Vagina (tissue), 2 donors: ENCODE data around the gene AKAP13. TPM values are rescaled to one million over a fixed set of nuclear protein-coding genes. Genes with fewer than 3 reads are reported as not detected.

Source experiments
- DNase-seq, 2 donors: peaks; one replicate each; pipeline ENCODE4 v3.0.0-alpha.2; 2017; ENCODE audit errors: extremely low spot score in 2 of 2
- H3K27ac ChIP-seq: fragments of 200-600 bp; sonication (generic); one replicate; pipeline ENCODE4 v1.5.1; 2019
- H3K27me3 ChIP-seq: fragments of 200-600 bp; sonication (generic); one replicate; pipeline ENCODE4 v1.5.1; 2019
- H3K36me3 ChIP-seq, 2 donors: fragments of 200-600 bp; sonication (generic); one replicate each; pipeline ENCODE4 v1.5.1; 2017 to 2019
- H3K4me1 ChIP-seq: fragments of 200-600 bp; sonication (generic); one replicate; pipeline ENCODE4 v1.5.1; 2019
- H3K4me3 ChIP-seq, 2 donors: fragments of 200-600 bp; sonication (generic); 1 replicate in 1 of 2; 2 replicates in 1 of 2; pipeline ENCODE4 v1.5.1; 2016 to 2019
- H3K9me3 ChIP-seq: fragments of 200-600 bp; sonication (generic); one replicate; pipeline ENCODE4 v1.5.1; 2019
- POLR2A ChIP-seq, 2 donors: fragments of 450-650 bp; IDR thresholded peaks; one replicate each; pipeline ENCODE4 v1.6.1; 2017; ENCODE audit warnings: antibody characterized with exemption in 2 of 2, mild to moderate bottlenecking in 2 of 2, moderate library complexity in 2 of 2
- POLR2AphosphoS5 ChIP-seq, 2 donors: sonication (generic); formaldehyde crosslinking; IDR thresholded peaks; one replicate each; pipeline ENCODE4 v1.9.0; 2017; ENCODE audit warnings: antibody characterized with exemption in 2 of 2, mild to moderate bottlenecking in 2 of 2, low read depth in 1 of 2; ENCODE audit not compliant: insufficient read depth in 1 of 2
- intact Hi-C: fragments of 100-400 bp; cut with DNase I; formaldehyde crosslinking; loops from one replicate; pipeline ENCODE4 v1.15.1; 2023
- total RNA-seq: library from RNA; depleted of rRNA; stranded (reverse); fragments of >200 nt; gene quantifications from one replicate; pipeline ENCODE4 v1.2.3, GENCODE V29; 2016
- TF ChIP-seq, protein P1 (sequence below), 3 experiments: fragments of 450-650 bp in 2 of 3; fragments of 200-600 bp in 1 of 3; sonication (generic) in 1 of 3; IDR thresholded peaks; one replicate each; pipeline ENCODE4 v1.5.1; 2017 to 2019; ENCODE audit warnings: antibody characterized with exemption in 3 of 3, mild to moderate bottlenecking in 2 of 3, moderate library complexity in 2 of 3

The AKAP13 gene
- total RNA-seq, 1 donor from 2014 or later = 177 TPM

DNA sequence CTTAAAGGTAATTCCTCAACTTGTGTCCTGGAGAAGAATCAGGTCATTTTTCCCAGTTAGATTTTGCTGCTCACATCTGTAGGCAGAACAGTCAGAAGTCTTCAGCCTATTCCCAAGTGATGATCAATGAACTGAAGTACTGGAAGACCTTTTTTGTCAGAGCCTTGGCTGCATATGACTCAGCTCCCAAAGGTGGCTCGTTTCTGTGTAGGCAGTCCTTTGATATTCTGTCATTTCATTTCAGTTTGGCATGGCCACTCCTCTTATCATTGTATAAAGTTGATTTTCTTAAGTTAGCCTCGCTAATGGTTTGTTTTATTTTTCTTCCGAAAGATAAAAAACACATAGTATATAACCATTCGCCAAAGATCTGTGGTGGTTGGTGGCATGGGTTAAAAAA lies 323.7 kb downstream of the AKAP13 start:
- Histone ChIP-seq H3K4me3 (no peak overlapping the region), H3K27me3 (no peaks in the 10 kb centered on the region), H3K4me1 (peaks cover 72% of the 10 kb centered on the region), H3K9me3 (no peaks in the 10 kb centered on the region), H3K27ac (peak overlapping the region; percentile 83), H3K36me3 (no peaks in the 10 kb centered on the region)
- TF ChIP-seq, protein P1, sequence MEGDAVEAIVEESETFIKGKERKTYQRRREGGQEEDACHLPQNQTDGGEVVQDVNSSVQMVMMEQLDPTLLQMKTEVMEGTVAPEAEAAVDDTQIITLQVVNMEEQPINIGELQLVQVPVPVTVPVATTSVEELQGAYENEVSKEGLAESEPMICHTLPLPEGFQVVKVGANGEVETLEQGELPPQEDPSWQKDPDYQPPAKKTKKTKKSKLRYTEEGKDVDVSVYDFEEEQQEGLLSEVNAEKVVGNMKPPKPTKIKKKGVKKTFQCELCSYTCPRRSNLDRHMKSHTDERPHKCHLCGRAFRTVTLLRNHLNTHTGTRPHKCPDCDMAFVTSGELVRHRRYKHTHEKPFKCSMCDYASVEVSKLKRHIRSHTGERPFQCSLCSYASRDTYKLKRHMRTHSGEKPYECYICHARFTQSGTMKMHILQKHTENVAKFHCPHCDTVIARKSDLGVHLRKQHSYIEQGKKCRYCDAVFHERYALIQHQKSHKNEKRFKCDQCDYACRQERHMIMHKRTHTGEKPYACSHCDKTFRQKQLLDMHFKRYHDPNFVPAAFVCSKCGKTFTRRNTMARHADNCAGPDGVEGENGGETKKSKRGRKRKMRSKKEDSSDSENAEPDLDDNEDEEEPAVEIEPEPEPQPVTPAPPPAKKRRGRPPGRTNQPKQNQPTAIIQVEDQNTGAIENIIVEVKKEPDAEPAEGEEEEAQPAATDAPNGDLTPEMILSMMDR (IDR thresholded peaks at IDR 0.05) = no peak
- no peak for TF ChIP-seq POLR2A (IDR thresholded peaks at IDR 0.05)
- TF ChIP-seq POLR2AphosphoS5 (IDR thresholded peaks at IDR 0.05; ENCODE audit: insufficient read depth in 1 of 2, low read depth in 1 of 2) = no peak
- intact Hi-C loops = no loop called here
- DNase-seq = no peak

DNA sequence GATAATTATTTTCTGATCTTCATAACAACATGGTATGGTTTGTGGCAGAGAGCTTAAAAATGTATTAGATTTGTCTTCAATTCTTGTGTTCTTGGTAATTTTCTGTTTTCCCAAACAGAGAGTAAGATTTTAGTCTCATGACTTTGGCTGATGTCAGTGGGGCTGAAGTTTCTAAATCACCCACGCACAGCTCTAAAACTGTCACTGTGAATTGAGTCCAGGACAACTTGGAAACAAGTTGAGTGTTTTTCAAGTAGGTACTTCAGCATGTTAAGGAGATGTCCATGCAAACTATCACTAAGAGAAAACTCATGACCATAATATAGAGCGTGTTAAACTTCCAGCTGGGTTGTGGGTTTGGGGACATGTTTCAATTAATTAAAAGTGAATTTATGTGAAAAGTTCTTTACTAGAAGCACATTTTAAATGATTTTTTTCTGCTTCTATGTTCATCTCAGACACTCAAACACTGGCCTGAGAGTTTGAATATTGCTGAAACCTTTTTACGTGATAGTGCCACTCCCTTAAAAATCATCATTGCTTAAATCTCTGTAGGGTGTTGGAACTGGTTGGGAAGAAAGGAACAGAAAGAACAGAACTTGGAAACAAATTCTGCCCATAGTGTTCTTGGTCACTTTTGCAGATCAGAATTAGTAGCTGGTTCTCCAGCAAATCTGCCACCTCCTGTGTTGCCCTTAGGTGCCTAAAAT lies 324.5 kb downstream of the AKAP13 start:
- no peaks in the 10 kb centered on the region for H3K9me3 ChIP-seq
- peaks cover 72% of the 10 kb centered on the region for H3K4me1 ChIP-seq
- H3K4me3 ChIP-seq = no peak overlapping the region
- no peaks in the 10 kb centered on the region for H3K27me3 ChIP-seq
- intact Hi-C loops = no loop called here
- no peak for TF ChIP-seq POLR2A (IDR thresholded peaks at IDR 0.05)
- TF ChIP-seq POLR2AphosphoS5 (IDR thresholded peaks at IDR 0.05; ENCODE audit: insufficient read depth in 1 of 2, low read depth in 1 of 2) = peak in 1 of 2 donors; percentile 66
- peak overlapping the region; percentile 83 for H3K27ac ChIP-seq
- no peak for DNase-seq
- H3K36me3 ChIP-seq = no peaks in the 10 kb centered on the region

DNA sequence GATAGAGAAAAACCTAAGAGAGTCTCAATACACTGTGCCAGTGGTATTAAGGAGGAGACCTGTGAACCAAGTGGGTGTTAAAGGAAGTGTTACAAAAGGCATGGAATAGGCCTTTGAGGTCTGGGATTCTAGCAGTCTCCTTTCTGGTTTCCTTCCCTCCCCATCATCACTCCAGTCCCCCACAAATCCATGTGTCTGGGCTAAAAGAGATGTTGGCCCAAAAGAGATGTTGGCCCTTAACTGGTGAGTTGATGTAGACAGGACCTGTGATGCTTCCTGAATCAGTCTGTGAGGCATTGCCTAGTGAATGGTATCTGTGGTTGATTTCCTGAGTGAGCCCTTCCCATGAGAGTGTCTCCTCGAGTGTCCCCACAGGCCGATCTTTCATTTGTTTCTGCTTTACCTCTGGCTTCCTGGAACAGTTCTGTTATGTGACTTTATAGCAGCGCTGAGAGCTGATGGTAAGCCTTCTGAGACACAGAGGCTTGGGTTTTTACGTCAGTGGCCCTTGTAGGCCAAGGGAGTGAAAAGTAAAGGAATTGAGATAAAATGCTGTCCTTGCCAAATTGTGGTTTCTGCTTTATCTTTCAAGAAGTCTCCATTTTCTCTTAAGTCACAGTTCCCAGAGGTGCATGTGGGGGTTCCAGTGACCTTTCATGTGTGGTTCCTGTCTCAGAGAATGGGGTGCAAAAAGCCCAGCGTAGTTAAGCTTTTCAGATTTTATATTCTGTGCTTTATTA lies 326.5 kb downstream of the AKAP13 start:
- Histone ChIP-seq H3K4me1 (peaks cover 59% of the 10 kb centered on the region), H3K4me3 (peak overlapping the region; percentile 8 to 23), H3K27ac (peak overlapping the region; percentile 83), H3K9me3 (no peaks in the 10 kb centered on the region), H3K36me3 (peaks cover 0 to 15% of the 10 kb centered on the region in 2 donors), H3K27me3 (no peaks in the 10 kb centered on the region)
- TF ChIP-seq POLR2AphosphoS5 (IDR thresholded peaks at IDR 0.05; ENCODE audit: insufficient read depth in 1 of 2, low read depth in 1 of 2) (no peak), POLR2A (IDR thresholded peaks at IDR 0.05) (peak in 1 of 2 donors; percentile 24)
- intact Hi-C loops = no loop called here
- DNase-seq = no peak

DNA sequence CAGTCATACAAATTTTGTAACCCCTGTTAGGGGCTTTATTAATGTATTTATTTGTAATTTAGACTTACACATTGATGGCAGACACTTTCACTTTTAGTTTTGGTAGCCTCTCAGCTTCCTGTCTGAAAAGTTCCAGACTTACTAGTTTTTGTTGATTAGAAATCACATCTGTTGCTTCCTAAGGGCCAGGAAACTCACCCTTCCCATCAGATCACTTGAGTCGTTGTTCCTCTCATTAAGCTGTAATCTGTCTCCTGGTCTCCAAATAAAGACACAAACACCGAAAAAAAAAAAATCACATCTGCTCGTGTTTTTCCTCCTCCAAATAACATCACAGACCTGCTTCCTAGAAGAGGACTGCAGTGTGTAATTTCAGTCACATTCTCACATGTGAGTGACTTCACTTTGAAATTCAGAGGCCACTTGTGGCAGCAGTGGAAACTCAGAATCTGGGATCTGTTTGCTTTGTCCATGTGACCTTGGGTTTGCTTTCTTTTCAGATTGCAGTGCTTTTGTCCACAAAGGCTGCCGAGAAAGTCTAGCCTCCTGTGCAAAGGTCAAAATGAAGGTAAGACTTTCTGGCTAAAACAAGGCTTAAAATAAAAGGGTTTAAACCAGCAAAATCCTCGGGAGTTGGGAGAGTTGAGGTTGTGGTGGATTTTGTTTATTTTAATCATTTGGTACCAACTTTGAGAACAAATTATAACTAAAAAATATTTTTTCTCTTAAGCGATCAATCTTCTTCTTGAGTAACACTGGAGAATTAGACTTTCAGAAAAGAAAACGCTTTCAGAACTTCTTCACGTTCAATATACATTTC lies 327.3 kb downstream of the AKAP13 start:
- H3K4me1 ChIP-seq = peaks cover 51% of the 10 kb centered on the region
- H3K4me3 ChIP-seq = peak overlapping the region; percentile 8 to 23
- H3K36me3 ChIP-seq = peaks cover 0 to 18% of the 10 kb centered on the region in 2 donors
- TF ChIP-seq POLR2AphosphoS5 (IDR thresholded peaks at IDR 0.05; ENCODE audit: insufficient read depth in 1 of 2, low read depth in 1 of 2) (peak; percentile 5 to 72), POLR2A (IDR thresholded peaks at IDR 0.05) (no peak)
- DNase-seq = no peak
- no peaks in the 10 kb centered on the region for H3K9me3 ChIP-seq
- intact Hi-C loops = no loop called here
- H3K27me3 ChIP-seq = no peaks in the 10 kb centered on the region
- H3K27ac ChIP-seq = peak overlapping the region; percentile 83

DNA sequence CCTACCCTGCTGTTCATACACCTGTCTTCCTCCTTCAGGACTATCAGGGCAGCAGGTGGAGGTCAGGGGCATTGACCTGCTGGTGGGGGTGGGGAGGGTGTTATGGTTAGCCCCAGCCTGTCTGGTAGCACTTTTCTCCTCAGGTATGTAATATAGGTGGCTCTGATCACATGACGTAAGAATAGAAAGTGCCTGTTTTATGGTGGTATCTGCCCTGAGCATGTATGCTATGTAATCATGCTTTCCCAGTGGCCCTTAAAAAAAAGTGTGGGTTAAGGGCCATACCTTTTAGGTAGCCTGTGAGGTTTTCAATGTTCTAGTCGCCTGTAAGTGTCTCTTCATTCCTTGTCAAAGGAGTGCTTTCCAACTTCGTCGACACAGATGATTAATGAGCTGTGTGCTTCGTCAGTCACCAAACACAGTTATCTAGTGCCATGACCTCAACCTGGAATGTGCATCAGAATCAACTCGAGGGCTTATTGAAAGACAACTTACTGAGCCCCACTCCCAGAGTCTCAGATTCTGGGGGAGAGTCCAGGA lies 328.1 kb downstream of the AKAP13 start:
- H3K9me3 ChIP-seq = no peaks in the 10 kb centered on the region
- H3K4me3 ChIP-seq = no peak overlapping the region
- intact Hi-C loops = no loop called here
- TF ChIP-seq POLR2A (IDR thresholded peaks at IDR 0.05) (no peak), POLR2AphosphoS5 (IDR thresholded peaks at IDR 0.05; ENCODE audit: insufficient read depth in 1 of 2, low read depth in 1 of 2) (no peak)
- TF ChIP-seq, protein P1 (IDR thresholded peaks at IDR 0.05) = no peak
- DNase-seq = no peak
- H3K4me1 ChIP-seq = peaks cover 46% of the 10 kb centered on the region
- H3K27me3 ChIP-seq = no peaks in the 10 kb centered on the region
- H3K27ac ChIP-seq = peak overlapping the region; percentile 83
- peaks cover 0 to 19% of the 10 kb centered on the region in 2 donors for H3K36me3 ChIP-seq

DNA sequence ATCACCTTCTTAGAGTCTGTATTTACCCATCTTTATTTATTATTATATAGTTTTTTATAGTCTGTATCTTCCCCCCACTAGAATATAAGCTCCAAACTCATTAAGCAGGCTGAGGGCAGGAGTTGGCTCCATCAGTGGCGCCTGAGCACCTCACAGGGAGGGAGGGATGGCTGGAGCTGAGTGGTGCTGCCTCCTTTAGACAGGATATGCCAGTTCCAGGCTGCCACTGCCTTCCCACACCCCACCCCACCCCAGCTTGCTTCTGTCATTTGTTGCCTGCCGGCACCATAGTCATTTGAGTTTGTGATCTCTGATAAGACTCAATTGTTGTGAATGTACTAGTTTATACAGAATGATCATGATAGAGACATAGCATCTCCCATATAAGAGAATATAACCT lies 328.8 kb downstream of the AKAP13 start:
- TF ChIP-seq, protein P1 (IDR thresholded peaks at IDR 0.05) = no peak
- TF ChIP-seq POLR2AphosphoS5 (IDR thresholded peaks at IDR 0.05; ENCODE audit: insufficient read depth in 1 of 2, low read depth in 1 of 2) = no peak
- Histone ChIP-seq H3K27me3 (no peaks in the 10 kb centered on the region), H3K27ac (peak overlapping the region; percentile 83), H3K9me3 (no peaks in the 10 kb centered on the region), H3K36me3 (peaks cover 0 to 23% of the 10 kb centered on the region in 2 donors), H3K4me3 (no peak overlapping the region), H3K4me1 (peaks cover 39% of the 10 kb centered on the region)
- intact Hi-C loops = no loop called here
- DNase-seq = no peak
